HG02571 (cell line): ENCODE measurements around the gene TBC1D5.
"Not testable (repeated sequence)": the region's sequence is repeated elsewhere in the genome, so short reads cannot be mapped to it uniquely, and the experiment has no call there.

ENCODE experiments used
- ATAC-seq: cut with Tn5 transposase; IDR thresholded peaks from one replicate; pipeline ENCODE4 v1.9.1; 2021; ENCODE audit warnings: mild to moderate bottlenecking, moderate library complexity; ENCODE audit not compliant: unreplicated experiment

TBC1D5 gene

GRCh38 chr3:17552351-17552750 is 190.1 kb downstream of the TBC1D5 start:
- no peak for ATAC-seq

GRCh38 chr3:17551895-17552294 is 190.5 kb downstream of the TBC1D5 start:
- ATAC-seq = no peak

GRCh38 chr3:17551333-17551732 is 191.1 kb downstream of the TBC1D5 start:
- no peak for ATAC-seq

GRCh38 chr3:17550624-17551023 is 191.8 kb downstream of the TBC1D5 start:
- no peak for ATAC-seq

GRCh38 chr3:17546500-17547255 is 195.8 kb downstream of the TBC1D5 start:
- no peak for ATAC-seq

GRCh38 chr3:17544632-17545031 is 197.8 kb downstream of the TBC1D5 start:
- no peak for ATAC-seq

- no peak for ATAC-seq
Observed at GRCh38 chr3:17542591-17542990, 199.8 kb downstream of the TBC1D5 start.

GRCh38 chr3:17539436-17539835 is 203.0 kb downstream of the TBC1D5 start:
- ATAC-seq = no peak

- ATAC-seq = no peak
Observed at GRCh38 chr3:17535274-17535673, 207.2 kb downstream of the TBC1D5 start.

GRCh38 chr3:17532446-17532845 is 210.0 kb downstream of the TBC1D5 start:
- not testable (repeated sequence) for ATAC-seq

GRCh38 chr3:17529677-17530076 is 212.8 kb downstream of the TBC1D5 start:
- no peak for ATAC-seq

GRCh38 chr3:17518189-17519059 is 224.0 kb downstream of the TBC1D5 start:
- ATAC-seq = no peak

- ATAC-seq = no peak
Observed at GRCh38 chr3:17515445-17516234, 226.8 kb downstream of the TBC1D5 start.

- no peak for ATAC-seq
Observed at GRCh38 chr3:17514597-17514996, 227.8 kb downstream of the TBC1D5 start.

GRCh38 chr3:17510265-17510664 is 232.2 kb downstream of the TBC1D5 start:
- ATAC-seq = no peak

- ATAC-seq = no peak
Observed at GRCh38 chr3:17508180-17508752, 234.2 kb downstream of the TBC1D5 start.

GRCh38 chr3:17507480-17507879 is 235.0 kb downstream of the TBC1D5 start:
- ATAC-seq = no peak

- no peak for ATAC-seq
Observed at GRCh38 chr3:17505856-17506255, 236.6 kb downstream of the TBC1D5 start.

- ATAC-seq = no peak
Observed at GRCh38 chr3:17501745-17502144, 240.7 kb downstream of the TBC1D5 start.

- no peak for ATAC-seq
Observed at GRCh38 chr3:17500618-17501017, 241.8 kb downstream of the TBC1D5 start.
